ENCODE measurements around the gene INO80E. TPM values are rescaled to one million over a fixed set of nuclear protein-coding genes. Genes with fewer than 3 reads are reported as not detected.

The INO80E gene
- total and polyA plus RNA-seq, 2 of the 8 experiments (the other 6 are each of a cell fraction or from before 2014, with no cell fraction given) = 43.0 to 91.2 TPM

DNA sequence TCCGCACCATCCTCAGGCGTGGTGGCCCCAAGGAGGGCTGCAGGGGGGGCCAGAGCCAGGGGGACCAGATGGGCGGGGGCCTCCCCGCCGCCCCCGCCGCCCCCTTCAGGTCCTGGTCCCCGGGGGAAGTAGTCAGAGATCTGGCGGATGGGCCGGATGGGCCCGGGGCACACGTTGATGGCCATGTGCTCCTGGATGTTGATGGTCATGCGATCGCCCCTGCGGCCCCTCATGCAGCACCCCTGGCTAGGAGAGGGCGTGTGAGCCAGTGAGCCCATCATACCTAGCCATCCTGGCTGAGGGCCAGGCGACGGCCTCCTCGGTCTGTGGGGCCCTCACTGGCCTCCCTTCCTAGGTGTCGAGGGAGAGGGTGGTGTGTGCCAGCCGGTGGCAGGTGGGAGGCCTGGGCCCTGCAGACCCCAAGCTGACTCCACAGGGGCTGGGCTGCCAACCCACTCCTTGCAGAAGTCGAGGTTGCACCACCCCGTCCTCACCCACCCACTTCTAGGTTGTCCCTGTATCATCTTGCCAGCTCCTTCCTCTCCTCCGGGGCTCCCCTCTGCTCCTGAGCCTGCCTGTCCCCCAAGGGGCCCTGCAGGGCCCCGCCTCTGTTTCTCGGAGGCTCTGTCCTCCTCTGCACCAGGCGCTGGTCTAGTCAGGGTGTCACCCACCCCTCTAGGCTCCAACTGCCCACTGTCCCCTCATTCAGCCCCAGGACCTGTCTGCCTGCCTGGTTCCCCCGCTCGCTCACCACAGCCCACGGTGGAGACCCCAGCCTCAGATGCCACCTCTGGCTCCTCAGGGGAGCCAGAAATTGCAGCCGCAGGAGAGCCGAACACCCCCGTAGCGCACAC, 14.2 kb downstream of the INO80E start (continued):
- TF ChIP-seq, protein P1, sequence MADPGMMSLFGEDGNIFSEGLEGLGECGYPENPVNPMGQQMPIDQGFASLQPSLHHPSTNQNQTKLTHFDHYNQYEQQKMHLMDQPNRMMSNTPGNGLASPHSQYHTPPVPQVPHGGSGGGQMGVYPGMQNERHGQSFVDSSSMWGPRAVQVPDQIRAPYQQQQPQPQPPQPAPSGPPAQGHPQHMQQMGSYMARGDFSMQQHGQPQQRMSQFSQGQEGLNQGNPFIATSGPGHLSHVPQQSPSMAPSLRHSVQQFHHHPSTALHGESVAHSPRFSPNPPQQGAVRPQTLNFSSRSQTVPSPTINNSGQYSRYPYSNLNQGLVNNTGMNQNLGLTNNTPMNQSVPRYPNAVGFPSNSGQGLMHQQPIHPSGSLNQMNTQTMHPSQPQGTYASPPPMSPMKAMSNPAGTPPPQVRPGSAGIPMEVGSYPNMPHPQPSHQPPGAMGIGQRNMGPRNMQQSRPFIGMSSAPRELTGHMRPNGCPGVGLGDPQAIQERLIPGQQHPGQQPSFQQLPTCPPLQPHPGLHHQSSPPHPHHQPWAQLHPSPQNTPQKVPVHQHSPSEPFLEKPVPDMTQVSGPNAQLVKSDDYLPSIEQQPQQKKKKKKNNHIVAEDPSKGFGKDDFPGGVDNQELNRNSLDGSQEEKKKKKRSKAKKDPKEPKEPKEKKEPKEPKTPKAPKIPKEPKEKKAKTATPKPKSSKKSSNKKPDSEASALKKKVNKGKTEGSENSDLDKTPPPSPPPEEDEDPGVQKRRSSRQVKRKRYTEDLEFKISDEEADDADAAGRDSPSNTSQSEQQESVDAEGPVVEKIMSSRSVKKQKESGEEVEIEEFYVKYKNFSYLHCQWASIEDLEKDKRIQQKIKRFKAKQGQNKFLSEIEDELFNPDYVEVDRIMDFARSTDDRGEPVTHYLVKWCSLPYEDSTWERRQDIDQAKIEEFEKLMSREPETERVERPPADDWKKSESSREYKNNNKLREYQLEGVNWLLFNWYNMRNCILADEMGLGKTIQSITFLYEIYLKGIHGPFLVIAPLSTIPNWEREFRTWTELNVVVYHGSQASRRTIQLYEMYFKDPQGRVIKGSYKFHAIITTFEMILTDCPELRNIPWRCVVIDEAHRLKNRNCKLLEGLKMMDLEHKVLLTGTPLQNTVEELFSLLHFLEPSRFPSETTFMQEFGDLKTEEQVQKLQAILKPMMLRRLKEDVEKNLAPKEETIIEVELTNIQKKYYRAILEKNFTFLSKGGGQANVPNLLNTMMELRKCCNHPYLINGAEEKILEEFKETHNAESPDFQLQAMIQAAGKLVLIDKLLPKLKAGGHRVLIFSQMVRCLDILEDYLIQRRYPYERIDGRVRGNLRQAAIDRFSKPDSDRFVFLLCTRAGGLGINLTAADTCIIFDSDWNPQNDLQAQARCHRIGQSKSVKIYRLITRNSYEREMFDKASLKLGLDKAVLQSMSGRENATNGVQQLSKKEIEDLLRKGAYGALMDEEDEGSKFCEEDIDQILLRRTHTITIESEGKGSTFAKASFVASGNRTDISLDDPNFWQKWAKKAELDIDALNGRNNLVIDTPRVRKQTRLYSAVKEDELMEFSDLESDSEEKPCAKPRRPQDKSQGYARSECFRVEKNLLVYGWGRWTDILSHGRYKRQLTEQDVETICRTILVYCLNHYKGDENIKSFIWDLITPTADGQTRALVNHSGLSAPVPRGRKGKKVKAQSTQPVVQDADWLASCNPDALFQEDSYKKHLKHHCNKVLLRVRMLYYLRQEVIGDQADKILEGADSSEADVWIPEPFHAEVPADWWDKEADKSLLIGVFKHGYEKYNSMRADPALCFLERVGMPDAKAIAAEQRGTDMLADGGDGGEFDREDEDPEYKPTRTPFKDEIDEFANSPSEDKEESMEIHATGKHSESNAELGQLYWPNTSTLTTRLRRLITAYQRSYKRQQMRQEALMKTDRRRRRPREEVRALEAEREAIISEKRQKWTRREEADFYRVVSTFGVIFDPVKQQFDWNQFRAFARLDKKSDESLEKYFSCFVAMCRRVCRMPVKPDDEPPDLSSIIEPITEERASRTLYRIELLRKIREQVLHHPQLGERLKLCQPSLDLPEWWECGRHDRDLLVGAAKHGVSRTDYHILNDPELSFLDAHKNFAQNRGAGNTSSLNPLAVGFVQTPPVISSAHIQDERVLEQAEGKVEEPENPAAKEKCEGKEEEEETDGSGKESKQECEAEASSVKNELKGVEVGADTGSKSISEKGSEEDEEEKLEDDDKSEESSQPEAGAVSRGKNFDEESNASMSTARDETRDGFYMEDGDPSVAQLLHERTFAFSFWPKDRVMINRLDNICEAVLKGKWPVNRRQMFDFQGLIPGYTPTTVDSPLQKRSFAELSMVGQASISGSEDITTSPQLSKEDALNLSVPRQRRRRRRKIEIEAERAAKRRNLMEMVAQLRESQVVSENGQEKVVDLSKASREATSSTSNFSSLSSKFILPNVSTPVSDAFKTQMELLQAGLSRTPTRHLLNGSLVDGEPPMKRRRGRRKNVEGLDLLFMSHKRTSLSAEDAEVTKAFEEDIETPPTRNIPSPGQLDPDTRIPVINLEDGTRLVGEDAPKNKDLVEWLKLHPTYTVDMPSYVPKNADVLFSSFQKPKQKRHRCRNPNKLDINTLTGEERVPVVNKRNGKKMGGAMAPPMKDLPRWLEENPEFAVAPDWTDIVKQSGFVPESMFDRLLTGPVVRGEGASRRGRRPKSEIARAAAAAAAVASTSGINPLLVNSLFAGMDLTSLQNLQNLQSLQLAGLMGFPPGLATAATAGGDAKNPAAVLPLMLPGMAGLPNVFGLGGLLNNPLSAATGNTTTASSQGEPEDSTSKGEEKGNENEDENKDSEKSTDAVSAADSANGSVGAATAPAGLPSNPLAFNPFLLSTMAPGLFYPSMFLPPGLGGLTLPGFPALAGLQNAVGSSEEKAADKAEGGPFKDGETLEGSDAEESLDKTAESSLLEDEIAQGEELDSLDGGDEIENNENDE (IDR thresholded peaks at IDR 0.05; ENCODE audit: insufficient replicate concordance, low read length) = no peak
- TF ChIP-seq, protein P2, sequence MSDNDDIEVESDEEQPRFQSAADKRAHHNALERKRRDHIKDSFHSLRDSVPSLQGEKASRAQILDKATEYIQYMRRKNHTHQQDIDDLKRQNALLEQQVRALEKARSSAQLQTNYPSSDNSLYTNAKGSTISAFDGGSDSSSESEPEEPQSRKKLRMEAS (IDR thresholded peaks at IDR 0.05) = peak; percentile 73
